CD4-positive, alpha-beta T cell treated with Interleukin-4 for 4 hours (primary cell): Measurements from ENCODE around the gene TPSG1.
A peak's percentile ranks its signal among the peaks of the same experiment; 100 is the strongest.
"Not testable (repeated sequence)": the region's sequence is repeated elsewhere in the genome, so short reads cannot be mapped to it uniquely, and the experiment has no call there.

Experiments used
- DNase-seq: peaks from one replicate; pipeline ENCODE4 v3.0.0-alpha.2; 2020

TPSG1 gene

DNA sequence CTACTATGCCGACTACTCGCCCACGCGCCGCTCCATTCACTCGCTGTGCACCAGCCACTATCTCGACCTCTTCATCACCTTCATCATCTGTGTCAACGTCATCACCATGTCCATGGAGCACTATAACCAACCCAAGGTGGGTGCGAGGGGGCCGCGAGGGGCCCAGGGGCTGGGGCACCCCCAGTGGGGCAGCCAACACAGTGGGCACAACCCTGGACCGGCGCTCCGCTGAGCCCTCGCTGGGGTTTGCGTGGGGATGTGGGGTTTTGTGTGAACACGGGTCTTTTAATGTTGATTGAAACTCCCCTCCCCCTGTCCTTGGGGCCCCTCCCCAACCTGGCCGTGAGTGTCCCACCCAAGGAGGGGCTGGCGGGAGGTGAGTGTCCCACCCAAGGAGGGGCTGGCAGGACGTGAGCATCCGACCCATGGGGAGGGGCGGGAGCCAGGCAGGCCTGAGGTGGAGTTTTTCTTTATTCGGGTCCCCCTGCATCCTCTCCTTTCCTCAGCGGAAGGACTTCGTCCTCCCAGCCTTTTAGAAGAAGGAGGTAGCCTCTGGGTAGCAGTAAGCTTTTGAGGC lies 11.2 kb downstream of the TPSG1 start:
- no peak for DNase-seq

DNA sequence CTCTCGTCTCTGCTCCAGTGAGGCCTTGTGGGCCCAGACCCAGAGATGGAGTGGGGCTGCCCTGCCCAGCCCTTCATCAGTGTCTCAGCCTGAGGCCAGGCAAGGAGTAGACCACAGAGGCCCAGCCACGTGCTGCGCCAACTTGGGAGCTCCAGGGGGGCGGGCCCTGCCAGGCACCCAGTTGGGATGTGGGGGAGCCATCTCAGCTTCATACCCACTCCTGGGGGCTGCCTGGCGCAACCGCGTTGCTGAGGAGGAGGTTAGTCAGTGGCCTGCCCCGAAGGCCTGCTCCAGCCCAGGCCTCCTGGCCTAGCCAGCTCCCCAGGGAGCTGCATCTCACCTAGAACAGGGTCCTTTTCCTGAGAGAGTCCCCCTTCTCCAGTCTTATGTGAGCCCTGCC lies 11.8 kb downstream of the TPSG1 start:
- DNase-seq: no peak

GRCh38 chr16:1212616-1213194 lies 12.4 kb downstream of the TPSG1 start:
- DNase-seq: no peak

DNA sequence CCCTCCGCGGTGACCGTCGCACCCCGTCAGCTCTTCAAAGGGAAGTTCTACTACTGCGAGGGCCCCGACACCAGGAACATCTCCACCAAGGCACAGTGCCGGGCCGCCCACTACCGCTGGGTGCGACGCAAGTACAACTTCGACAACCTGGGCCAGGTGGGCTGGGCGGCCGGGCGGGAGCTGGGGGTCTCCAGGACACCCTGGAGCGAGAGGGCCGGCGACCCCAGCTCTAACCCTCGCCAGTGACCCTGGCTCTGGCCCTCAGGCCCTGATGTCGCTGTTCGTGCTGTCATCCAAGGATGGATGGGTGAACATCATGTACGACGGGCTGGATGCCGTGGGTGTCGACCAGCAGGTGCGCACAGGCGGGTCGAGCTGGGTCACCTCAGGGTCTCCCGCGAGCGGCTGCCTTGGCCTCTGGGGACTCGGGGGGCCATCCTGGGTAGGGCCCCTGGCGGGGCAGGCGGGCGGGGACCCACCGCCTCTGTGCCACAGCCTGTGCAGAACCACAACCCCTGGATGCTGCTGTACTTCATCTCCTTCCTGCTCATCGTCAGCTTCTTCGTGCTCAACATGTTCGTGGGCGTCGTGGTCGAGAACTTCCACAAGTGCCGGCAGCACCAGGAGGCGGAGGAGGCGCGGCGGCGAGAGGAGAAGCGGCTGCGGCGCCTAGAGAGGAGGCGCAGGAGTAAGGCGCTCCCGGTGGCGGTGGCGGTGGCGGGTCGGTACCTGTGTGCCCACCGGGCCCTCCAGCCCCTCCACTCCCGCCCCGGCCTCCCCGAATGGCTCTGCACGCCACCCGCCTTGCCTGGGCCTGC lies 13.4 kb downstream of the TPSG1 start:
- no peak for DNase-seq

DNA sequence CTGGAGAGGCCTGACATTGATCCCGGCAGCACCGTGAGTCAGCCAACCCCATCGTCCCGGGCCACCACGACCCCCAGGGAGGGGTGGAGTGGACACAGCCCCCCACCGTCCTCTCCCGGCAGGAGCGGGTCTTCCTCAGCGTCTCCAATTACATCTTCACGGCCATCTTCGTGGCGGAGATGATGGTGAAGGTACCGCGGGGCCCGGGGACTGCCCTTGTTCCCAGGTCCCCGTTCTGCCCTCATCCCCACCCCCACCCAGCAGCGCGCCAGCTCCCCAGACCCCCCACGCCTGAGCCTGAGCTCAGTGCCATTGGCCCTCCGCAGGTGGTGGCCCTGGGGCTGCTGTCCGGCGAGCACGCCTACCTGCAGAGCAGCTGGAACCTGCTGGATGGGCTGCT lies 14.6 kb downstream of the TPSG1 start:
- DNase-seq: no peak

GRCh38 chr16:1209081-1209480 lies 16.0 kb downstream of the TPSG1 start:
- DNase-seq: no peak

DNA sequence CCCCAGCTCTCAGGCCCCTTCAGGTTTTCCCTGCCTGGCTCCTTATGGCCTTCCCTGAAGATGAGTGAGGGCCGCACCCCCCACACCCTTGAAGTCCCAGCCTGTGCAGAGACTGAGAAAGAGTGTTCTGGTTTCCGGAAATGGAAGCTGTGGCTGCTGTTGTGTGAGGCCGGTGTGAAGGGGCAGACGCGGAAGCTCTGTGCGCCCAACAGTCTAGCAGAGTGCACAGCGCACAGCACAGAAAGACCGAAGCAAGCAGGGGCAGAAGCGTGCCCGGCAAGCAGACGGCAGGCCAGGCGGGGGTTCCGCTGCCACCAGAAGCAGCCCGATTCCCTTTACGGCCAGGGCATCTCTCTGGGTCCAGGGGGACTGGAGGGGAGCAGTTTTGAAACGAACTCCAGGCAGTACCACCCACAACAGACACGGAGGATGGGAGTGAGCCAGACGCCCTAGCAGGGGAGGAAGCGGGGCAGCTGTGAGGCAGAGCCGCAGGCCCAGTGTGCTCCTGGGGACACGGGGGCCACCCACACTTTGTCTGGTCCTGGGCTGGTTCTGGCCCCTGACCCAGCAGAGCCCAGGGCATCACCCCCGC lies 16.7 kb downstream of the TPSG1 start:
- peak; percentile 2 for DNase-seq

GRCh38 chr16:1206786-1207185 lies 18.3 kb downstream of the TPSG1 start:
- no peak for DNase-seq

GRCh38 chr16:1206326-1206725 lies 18.7 kb downstream of the TPSG1 start:
- no peak for DNase-seq

- DNase-seq: no peak
Observed at GRCh38 chr16:1204933-1205332, 20.1 kb downstream of the TPSG1 start.

GRCh38 chr16:1202274-1202673 lies 22.8 kb downstream of the TPSG1 start:
- DNase-seq: no peak

DNA sequence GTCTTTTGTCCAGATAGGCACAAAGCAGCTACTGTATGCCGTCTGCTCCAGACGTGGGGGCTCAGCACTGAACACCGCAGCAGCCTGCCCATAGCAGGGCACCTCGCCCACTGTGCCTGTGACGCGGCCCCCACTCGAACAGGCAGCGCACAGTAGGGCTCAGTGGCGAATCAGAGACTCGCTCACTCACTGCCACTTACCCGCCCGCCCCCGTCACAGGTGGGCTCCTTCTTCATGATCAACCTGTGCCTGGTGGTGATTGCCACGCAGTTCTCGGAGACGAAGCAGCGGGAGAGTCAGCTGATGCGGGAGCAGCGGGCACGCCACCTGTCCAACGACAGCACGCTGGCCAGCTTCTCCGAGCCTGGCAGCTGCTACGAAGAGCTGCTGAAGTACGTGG lies 23.6 kb downstream of the TPSG1 start:
- no peak for DNase-seq

DNA sequence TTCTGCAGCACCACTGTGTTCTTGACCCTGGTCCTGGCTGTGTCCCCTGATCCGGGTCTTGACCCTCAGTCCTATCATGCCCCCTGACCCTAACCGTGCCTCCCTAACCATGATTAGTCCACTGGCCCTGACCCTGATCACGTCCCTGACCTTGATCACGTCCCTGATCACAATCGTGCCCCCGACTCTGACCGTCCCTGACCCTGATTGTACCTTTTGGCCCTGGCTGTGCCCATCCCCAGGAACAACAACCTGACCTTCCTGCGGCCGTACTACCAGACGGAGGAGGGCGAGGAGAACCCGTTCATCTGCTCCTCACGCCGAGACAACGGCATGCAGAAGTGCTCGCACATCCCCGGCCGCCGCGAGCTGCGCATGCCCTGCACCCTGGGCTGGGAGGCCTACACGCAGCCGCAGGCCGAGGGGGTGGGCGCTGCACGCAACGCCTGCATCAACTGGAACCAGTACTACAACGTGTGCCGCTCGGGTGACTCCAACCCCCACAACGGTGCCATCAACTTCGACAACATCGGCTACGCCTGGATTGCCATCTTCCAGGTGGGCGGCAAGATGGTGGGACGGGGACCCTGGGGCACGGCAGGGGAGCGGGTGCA lies 24.9 kb downstream of the TPSG1 start:
- no peak for DNase-seq

- DNase-seq: no peak
Observed at GRCh38 chr16:1199347-1200013, 25.6 kb downstream of the TPSG1 start.

DNA sequence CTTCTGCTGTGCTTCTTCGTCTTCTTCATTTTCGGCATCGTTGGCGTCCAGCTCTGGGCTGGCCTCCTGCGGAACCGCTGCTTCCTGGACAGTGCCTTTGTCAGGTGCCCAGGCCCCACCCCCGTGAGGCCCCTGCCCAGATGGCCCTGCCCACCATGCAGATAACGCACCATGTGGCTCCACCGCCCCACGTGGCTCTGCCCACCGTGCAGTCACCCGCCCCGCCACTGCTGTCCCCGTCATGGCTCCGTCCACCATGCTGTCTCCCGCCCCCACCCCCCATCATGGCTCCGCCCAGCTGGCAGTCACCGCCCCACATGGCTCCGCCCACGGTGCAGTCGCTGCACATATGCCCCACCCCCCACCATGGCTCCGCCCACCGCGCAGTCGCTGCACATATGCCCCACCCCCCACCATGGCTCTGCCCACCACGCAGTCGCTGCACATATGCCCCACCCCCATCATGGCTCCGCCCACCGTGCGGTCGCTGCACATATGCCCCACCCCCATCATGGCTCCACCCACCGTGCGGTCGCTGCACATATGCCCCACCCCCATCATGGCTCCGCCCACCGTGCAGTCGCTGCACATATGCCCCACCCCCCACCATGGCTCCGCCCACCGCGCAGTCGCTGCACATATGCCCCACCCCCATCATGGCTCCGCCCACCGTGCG lies 26.3 kb downstream of the TPSG1 start:
- DNase-seq: not testable (repeated sequence)

GRCh38 chr16:1198194-1198593 lies 26.9 kb downstream of the TPSG1 start:
- DNase-seq: no peak

- no peak for DNase-seq
Observed at GRCh38 chr16:1197237-1197866, 27.7 kb downstream of the TPSG1 start.

- DNase-seq: no peak
Observed at GRCh38 chr16:1196494-1196893, 28.6 kb downstream of the TPSG1 start.

DNA sequence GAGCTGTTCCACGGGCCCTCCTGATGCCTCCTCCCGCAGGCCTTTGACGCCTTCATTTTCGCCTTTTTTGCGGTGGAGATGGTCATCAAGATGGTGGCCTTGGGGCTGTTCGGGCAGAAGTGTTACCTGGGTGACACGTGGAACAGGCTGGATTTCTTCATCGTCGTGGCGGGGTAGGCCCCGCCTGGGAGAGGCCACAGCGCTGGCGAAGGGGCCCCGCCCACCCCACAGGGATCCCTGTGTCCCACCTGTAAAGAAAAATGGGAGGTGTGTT lies 29.7 kb downstream of the TPSG1 start:
- no peak for DNase-seq

DNA sequence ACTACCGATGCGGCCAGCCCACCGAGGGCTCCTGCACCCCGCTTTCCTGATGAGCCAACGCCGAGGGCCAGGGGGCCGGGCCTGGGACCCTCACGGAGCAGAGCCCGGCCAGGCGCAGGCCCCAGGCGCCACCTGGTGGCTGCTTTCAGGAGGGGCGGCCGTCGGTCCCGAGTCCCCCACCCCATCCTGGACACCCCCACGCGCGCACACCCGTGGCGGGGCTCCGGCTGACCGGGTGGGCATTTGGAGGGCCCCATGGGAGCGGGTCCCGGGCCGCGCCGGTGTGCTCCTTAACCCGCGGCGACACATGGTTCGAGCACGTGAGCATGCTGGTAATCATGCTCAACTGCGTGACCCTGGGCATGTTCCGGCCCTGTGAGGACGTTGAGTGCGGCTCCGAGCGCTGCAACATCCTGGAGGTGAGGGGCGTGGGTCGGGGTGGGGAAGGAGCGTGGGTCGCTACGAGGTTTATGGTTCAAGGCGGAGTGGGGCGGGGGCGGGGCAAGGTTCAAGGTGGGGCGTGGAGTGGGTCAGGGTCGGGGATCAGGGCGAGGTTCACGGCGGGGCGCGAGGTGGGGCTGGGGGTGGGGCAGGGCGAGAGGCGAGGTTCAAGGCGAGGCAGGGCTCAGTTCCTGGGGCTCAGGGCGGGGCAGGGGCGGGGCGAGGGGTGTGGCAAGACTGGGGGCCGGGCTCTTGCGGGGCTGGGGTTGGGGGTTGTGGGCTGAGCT lies 30.2 kb downstream of the TPSG1 start:
- no peak for DNase-seq

DNA sequence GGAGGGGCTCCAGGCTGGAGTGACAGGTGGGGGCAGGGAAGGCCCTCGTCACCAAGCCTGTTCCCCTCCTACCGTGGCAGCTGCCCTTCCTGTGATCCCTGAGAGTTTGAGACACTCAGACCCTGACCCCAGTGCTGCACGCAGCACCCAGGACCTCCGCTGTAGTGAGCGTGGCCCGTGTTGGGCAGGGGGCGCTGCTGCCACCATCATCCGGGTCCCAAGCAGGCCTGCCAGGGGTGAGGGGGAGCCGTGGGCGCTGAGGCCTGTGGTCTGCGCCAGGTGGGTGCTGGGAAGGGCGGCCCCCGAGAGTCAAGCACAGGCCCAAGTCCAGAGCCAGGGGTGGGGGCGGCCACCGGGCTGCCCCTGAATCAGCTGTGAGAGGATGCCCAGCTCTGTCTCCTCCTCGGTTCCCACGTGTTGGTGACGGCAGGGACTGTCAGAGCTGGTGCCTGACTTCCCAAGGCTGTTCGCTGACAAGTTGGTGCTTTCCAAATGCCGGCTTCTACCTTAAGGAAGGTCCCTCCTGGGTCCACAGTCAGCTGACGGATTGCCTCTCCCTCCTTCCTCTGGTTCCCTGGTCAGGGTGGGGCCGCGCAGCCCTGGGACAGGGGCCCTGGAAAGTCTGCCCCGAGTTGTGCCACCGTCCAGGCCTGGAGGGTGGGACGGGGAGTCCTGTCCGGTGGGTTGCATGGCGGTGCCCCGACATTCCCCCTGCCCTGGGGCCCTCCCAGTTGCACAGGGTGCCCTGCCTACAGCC lies 31.1 kb downstream of the TPSG1 start:
- no peak for DNase-seq
